Renal cortical epithelial cell (primary cell): ENCODE measurements around the gene UCP3. TPM values are rescaled to one million over a fixed set of nuclear protein-coding genes. Genes with fewer than 3 reads are reported as not detected.

ENCODE experiments used
- DNase-seq: peaks from one replicate; pipeline ENCODE4 v3.0.0-alpha.2; 2011; ENCODE audit warnings: low read depth
- total RNA-seq: library from RNA; depleted of rRNA; stranded (reverse); fragments of >200 nt; gene quantifications from 2 replicates; pipeline ENCODE4 v1.2.3, GENCODE V29; 2014

UCP3 gene
- total RNA-seq, 1 donor from 2014 or later: 1.1 TPM

DNA sequence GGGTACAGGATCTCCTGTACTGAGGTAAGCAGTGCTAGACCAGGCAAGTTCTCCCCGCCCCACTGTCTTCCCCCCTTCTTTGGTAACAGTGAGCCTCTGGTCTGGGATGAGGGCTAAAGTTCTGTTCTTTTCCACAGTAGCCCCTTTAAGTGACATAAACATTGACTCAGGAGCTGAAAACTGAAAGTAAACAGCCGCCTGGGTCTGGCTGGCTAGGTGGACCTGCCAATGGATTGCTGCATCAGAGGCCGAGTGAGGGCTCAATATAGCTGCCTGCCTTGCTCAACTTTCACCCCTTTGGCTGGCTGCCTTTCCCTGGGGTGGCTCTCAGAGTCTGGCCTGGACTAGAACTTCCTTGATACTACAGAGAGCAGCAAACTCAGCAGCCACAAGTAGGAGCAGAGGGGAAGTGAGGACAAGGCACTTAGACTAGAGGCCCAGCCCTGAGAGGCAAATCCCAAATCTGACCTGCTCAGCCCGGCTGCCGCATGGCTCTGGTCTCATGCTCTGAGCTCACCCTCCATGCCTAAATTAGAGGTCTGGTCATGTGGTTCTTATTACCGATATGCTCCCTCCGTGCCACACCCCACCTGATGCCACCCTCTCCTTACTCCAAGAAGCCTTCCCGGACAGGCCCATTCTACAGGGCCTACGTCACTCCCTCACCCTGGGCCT, 9.6 kb upstream of the UCP3 start:
- peak; percentile 90 for DNase-seq

DNA sequence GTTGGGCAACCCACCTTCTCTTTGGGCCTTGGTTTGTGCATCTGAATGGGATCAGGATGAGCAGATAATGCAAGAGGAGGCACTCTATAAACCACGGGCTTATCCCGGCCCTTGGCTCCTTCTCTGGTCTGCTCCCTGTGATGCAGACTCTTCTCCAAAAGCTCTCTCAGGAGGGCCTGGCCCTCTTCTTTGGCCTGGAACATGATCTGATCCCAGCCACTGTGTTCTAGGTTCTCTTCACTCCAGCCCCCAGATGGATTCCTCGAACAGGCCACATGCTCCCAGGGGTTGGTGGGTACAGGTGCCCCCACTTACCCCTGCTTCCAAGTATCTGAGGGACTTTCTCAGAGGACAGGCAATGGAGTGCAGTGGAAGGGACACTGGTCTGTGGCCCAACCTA, 8.7 kb upstream of the UCP3 start:
- DNase-seq: no peak

DNA sequence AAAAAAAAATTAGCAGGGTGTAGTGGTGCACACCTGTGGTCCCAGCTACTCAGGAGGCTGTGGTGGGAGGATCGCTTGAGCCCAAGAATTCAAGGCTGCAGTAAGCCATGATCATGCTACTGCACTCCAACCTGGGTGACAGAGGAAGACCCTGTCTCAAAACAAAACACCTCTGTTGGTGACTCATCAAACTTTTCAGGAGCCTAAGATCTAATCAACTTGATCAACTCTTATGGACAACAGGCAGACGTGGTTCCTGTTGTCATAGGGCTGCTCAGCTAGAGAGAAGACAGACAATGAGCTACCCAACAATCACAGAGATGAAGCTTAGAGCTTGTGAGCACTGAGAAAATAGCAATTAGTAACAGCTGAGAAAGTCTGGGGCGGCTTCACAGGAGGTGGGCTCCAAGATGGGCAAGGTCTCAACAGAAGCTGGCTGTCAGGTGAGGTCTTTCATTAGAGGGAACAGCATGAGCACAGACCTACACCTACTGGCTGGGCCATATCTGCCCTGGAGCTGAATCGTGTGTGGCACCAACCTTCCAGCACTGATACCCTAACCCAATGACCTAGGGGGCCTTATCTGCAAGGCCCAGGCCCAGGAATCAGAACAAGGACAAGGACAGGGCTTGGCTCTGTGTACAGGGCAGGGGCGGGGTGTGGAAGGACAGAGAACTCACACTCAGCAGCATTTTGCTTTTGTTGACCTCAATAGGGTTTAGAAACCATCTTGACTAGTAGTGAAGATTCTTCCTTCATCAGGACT, 7.2 kb upstream of the UCP3 start:
- DNase-seq: no peak

DNA sequence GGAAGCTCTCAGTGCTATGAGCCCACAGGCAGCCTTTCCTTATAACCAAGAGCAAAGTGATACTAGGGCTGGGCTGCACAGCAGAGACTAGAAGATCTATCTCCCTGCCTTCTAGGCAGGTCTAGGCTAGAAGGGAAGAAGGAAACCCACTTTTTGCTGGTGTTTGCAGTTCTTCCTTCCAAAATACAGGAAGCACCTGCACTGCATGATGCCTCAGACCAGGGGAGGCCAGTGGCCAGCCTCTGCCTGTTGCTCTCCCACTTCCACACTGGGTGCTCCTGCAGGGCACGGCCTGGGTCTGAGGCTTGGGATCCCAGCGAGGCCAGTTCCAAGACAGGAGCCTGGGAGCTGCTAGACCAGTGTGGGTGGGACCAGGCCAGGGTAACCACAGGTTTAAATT, 6.0 kb upstream of the UCP3 start:
- DNase-seq: no peak

DNA sequence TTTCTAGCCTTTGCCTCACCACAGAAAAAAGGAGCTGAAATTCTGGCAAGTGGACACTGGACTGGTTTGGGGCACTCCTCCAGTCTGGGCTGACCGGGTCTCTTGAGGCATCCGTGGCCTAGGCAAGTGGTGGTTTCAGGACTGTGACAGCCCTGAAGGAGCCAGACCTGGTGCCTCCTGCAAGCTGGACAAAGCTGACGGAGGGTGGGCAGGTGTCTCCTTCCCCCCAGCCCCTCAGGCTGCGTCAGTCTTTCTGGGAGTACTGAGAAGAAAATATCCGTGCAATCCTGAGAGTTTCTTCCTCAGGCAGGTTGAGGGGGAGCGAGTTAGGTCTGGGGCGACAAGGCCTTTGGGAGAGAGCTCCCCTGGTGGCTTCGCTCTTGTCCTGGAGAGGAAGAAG, 4.3 kb upstream of the UCP3 start:
- no peak for DNase-seq

DNA sequence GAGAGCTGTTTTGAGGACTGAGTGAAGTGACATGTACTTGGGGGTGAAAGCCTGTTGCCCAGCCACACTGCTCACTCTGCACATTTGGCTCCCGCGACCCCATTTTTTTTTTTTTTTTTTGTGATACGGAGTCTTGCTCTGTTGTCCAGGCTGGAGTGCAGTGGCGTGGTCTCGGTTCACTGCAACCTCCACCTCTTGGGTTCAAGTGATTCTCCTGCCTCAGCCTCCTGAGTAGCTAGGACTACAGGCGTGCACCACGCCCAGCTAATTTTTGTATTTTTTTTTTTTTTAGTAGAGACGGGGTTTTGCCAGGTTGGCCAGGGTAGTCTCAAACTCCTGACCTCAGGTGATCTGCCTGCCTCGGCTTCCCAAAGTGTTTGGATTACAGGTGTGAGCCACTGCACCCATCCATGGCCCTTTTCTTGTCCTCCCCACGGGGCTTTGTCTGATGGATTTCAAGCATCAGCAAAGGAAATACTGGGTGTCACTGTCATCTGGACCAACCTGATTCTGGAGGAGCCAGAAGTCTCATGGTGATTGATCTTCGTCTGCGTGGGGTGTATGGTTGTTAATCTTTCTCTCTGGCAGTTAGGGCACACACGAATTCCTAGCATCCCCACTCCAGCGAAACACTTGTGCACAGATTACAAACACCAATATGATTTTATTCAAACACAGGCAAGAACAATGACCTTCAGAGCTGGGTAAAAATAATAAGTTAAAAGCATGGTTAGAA, 3.4 kb upstream of the UCP3 start:
- DNase-seq: no peak

DNA sequence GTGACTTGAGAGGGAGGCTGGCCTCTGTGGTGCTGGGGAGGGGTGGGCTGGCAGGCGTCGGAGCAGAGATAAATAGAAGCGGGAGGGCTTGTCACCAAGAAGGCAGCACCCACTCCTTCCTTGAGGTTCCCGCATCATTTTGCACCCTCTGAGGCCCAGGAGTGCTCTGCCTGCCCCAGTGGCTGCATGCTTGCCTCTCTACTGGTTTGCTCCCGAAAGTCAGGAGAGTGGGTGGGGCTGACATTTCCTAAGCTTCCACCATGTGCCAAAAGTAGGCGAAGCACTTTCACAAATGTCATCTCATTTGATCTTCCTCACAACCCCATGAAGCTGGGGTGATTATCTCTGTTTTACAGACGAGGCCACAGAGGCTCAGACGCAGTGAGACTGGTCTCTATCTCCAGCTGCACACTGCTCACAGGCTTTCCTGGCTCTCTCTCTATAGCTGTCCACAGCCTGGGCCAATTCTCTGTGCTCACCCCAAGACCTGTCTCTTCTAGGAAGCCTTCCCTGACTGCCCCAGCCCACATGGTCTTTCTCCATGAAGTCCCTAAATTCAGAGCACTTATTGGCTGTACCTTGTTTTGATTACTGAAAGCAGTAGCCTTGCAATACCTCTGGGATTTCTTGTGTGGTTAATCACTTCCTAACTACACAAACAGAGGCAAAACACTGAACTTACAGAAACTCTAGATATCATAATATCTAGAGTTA, 2.6 kb upstream of the UCP3 start:
- no peak for DNase-seq

DNA sequence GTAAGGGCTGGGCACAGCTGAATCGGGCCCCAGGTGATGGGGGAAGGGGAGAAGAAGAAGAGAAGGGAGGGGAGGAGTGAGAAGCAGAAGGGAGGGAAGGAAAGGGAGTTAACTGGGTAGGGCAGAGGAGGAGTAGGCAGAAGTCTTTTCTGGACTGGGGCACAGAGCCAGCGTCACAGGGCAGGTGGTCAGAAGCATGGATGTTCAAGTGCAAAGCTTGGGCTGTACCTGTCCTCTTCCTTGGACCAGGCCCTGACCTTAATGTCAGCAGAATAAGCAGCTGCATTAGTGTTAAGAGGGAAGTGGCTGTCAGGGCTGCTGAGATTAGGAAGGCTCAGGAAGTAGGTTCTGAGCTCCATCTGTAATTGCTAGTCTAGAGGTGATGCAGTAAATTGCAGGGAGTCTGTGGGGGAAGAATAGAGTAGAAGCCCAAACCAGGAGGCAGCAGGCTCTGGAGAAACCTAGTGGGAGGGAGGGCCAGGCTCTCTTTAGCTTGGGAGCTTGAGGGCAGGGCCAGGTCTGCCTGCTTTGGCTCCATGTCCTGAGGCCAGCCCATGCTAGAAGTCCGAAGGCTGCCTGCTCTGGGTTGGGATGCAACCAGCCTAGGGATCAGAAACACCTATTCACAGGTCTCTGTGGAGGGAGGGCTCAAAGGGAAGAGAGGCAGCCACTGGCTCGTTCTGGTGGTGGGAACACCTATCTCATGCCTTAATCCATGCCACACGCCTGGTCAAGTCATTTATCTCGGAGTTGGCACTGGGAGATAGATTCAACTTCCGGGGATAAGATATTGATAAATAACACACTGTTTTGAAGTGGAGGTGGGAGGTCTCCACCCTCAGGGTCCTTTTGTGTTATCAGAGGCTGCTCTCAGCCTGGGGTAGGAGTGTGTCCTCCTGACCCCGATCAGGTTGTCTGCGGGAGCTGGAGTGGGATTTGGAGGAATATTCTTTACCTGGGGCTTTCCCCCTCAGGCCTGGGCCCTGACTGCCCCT, 1.7 kb upstream of the UCP3 start:
- DNase-seq: no peak

DNA sequence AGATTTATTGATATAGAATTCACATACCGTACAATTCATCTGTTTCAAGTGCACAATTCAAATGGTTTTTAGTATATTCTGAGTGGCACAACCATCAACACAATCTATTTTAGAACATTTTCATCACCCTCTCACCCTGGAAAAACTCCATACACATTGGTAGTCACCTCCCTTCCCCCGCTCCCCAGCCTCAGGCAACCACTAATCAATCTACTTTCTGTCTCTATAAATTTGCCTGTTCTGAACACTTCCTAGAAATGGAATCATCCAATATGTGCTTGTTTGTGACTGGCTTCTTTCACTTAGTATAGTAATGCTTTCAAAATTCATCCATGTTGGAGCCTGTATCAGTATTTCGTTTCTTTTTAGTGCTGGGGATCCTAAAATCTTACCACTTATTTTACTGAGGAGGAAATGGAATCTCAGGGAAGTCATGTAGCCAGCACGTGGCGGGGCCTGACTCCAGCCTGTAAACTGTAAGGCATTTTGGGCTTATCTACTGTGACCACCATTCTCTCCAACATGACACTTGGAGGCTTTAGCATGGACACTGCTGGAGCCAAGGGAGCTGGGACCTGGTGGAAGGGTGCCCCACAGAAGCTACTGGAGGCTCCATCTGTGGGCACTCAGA, 905 bp upstream of the UCP3 start:
- no peak for DNase-seq

DNA sequence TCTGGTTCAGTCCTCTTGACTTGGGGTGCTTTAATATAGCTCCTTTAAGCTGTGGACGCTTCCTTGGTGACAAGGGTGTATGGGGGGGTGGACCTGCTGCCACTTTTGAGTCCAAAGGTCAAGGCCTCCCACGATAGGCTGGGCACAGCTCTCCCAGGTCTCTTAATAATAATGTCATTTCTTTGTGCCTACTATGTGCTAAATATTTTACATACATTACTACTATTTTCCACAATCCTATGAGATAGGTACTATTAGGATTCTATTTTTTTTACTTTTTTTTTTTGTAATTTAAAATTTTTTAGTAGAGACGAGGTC, 304 bp upstream of the UCP3 start:
- no peak for DNase-seq

DNA sequence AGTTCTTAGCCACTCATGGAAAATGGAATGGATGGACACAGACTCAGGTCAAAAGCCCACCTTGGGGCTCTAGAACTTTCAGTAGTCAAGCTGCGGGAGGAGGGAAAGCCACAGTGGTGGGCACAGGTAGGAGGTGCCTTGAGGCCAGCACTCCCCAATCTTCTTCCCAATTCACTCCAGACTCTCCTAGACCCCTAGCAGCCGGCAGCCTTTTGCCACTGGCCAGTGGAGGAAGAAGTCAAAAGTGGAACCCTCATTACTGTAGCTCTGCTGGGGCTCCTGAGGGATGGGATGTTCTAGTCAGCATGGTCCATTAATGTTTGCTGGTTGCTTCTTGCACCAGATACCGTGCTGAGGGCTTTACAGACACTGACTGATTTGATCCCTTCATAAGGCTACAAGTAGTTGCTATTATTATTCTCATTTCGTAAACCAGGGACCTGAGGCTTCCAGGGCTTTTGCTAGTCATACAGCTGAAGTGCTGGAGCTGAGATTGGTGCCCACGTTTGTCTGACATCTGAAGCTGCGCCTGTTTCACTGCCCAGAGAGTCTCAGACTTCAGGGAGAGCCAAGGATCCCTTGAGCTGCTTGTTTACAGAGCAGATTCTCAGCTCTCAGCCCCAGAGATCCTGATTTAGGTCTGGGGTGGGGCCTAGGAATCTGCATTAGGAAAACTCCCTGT, 1.1 kb downstream of the UCP3 start:
- no peak for DNase-seq

DNA sequence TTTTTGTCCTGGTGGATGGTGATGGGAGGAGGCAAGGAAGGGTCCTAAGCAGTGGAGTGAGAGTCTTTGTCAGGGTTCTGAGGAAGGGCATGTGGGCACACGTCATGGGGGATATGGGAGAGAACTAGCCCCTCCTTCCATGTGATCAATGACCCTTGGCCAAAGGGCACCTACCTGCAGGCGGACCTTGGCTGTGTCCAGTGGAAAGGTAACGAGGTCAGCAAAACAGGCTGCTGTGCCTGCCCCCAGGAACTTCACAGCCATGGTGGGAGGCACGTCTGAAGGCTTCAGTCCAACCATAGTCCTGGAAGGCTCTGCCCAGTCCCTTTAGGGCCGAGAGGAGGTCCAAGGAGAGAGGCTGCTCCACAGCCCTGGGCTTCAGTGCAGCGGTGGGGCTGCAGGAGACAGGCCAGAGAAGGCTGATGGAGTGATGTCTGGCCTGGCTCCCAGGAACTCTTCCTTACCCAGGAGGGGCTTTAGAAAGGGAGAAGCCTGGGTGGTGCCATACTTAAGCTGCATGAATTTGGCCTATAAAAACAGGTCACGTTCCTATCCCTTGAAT, 2.1 kb downstream of the UCP3 start:
- DNase-seq: no peak

DNA sequence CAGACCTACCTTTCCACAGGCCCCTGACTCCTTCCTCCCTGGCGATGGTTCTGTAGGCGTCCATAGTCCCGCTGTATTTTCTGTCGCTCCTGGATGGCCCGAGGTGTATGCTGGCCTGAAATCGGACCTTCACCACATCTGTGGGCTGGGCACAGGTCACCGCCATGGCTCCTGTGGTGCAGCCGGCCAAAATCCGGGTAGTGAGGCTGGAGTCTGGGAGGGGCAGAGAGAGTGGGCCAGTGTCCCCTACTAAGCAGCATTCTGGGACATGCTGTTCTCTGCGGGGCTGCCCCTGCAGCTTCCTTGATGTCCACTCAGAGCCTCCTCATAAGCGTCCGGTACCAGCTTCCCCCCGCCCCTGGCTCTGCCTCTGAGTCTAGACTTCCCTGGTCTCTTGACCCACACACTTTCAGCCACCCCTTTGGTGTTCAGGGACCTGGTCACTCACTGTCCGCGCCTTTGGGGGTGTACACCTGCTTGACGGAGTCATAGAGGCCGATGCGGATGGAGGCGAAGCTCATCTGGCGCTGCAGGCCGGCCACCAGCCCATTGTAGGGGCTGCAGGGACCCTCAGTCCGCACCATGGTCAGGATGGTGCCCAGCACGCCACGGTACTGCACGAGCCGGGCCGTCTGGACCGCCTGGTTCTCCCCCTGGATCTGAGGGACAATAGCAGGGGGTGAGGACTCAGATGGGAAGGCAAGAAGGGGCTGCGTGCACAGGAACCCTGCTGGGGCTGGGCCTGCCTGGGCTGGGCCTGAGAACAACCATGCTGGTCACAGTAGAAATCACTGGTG, 3.0 kb downstream of the UCP3 start:
- DNase-seq: no peak

DNA sequence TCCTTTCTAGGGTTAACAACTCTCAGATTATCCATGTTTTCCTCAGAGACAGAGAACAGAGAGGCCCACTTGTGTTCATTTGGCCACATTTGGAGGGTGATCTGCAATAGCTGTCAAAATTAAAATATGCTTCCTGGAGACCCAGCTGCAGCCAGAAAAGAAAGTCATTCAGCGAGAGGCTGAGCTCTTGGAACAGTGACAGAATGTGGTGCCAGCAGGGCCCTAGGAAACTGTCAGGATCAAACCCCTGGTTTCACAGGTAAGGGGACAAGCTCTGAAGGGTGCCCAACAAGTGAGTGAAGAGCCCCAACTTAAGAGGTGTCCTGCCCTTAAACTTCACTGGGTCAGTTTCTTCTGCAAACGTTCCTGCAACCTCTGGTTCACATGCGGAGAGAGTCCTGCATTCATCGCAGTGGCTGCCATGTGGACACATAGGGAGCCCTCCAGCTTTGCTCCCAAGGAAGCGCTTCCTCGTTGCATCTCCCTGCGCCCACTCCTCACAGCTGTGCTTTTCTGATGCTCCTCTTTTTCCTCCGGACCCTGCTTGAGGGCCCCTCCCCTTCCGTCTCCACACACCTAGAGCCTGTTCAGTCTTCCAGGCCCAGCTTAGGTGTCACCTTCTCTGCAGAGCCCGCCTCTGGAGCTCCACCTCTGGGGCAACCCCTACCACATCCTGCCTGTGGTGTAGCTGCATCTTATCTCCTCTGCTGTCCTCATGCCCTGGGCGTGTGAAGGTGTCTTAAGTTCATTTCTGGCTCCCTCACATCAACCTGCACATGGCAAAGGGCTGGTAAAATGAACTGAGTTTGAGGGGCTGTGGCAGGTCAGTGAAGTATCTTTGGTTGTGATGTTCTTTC, 3.9 kb downstream of the UCP3 start:
- no peak for DNase-seq

DNA sequence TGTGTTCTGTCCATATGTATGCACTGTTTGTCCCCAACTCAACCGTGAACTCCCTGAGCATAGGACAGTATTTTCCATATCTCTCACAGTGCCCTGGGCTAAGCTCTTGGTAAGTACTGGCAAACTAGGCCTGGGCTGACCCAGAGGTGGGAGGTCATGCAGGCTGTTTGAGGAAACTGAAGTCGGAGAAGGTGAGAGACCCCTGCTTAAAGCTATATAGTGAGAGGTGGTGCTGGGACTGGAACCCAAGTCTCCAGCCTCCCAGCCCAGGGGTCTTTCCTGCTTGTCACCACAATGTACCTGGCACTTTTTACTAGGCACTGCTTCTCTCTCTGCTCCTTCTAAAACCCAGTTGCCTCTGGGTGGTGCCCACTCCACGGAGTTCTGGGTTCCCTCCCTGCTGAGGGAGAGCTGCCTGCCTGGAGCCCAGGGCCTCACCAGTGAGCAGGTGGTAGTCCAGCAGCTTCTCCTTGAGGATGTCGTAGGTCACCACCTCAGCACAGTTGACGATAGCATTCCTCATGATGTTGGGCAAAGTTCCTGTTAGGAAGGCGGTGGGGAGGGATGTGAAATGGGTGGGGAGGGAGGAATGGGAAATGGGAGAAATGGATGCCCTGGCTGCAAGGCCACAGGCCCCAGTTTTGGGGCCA, 4.7 kb downstream of the UCP3 start:
- no peak for DNase-seq

DNA sequence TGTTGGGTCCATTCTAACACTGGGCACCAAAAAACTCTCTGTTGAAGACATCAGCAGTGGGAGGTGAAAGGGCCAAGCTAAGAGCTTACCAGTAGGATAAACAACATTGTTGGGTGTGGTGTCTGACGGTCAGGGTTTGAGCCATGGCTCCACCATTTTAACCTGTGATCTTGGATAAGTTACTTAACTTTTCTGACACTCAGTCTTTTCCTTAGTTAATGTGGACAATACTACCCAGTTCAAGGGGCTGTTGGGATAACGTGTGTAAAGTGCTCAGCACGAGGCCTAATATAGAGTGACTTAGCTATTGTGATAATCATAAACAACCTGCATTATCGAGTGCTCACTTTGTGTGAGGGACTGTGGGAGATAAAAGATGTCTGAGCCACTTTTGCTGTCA, 6.1 kb downstream of the UCP3 start:
- DNase-seq: no peak

DNA sequence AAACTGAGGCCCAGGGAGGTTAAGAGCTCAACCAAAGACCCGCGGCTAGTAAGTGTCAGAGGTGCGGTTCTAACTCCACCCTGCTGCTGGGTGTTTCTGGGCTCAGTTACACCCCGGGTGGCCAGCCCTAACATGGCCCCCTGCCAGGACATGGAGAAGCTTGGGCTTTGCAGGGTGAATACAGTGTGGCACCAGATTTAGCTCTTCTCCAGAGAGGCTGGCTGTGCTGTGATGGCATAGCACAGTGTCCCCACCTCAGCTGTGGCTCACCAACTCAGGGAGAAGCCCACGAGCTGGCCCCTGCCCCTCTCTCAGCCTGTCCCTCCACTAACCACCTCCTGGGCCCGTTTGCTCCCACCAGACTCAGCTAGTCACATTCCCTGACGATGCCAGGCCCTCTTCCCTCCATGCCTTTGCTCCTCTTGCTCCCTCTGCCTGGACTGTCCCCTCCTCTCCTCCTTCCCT, 7.0 kb downstream of the UCP3 start:
- DNase-seq: no peak
